Medulla oblongata (tissue), 1 donor: ENCODE data around the gene CD248.
"Not testable (repeated sequence)": the region's sequence is repeated elsewhere in the genome, so short reads cannot be mapped to it uniquely, and the experiment has no call there.

Source experiments
- DNase-seq: peaks from one replicate; pipeline ENCODE4 v3.0.0-alpha.2; 2015; ENCODE audit errors: extremely low spot score

The CD248 gene

DNA sequence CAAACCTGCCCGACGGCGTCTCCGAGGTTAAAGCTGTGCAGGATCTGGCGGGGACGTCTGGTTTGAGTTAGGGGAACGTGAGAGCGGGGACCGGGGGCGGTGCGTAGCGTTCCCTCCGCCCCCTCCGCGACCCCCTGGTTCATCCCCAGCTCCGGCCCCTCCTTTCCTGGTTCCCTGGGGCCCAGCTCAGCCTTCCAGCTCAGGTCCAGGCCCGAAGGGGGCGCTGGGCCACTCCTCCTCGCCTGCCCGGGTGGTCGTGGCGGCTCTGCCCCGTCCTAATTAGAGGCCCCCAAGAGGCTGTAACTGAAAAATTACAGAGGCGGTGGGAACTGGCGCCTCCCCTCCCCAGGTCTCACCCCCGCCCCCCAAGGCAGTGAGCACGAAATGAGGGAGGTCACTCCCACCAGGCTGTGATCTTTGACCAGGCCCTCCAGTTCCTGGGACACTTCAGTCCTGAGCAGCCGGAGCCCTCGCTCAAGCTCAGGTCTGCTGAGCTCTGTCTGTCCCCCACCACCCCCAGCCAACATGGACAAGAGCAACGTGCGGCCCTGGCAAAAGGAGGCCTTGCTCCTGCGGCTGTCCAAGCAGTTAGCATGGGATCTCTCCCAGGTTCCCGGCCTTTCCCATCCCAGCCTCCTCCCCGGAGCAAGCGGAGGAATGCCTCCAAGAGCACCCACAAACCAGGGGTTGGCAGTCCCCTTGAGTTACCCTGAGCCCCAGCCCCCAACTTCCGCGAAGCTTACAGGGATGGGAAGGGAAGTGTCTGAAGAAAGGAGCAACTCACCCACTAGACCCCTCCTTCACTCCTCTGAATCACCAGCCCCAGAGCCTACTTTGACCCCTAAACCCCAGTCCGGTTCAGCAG lies 3.3 kb downstream of the CD248 start:
- no peak for DNase-seq

DNA sequence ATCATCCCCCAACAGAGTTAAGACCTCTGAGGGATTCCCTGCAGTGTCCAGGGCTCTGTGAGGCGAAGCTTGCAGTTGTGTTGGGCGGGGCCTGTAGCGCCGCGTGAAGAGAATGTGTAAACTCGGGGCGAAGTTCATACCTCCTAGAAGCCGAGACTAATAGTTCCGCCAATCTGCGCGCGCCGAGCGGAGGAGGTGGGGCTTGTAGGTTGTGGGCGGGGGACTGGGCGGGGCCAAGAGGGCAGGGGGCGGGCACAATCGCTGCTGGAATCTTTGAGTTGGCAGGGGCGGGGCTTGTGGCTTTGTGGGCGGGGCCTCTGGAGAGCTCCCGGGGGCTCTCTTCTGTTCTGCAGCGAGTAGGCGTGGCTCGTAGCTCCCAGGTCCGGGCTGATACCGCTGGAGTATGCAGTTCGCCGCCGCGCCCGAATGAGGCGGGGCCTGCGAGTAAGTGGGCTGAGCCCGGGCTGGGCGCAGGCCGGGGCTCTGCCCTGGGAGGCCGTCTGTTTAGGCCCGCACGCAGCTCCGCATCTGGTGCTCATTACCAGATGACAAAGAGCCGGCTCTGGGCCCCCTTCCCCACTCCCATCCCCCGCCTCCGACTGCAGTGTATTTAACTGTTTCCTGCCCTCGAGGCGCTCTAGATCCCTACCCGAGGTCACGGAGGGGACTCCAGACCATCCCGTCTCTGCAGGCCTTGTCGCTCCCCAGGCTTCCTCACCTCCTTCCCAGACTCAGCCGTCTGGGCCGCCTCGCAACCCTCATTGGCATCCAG lies 4.1 kb downstream of the CD248 start:
- peak; percentile 95 for DNase-seq

DNA sequence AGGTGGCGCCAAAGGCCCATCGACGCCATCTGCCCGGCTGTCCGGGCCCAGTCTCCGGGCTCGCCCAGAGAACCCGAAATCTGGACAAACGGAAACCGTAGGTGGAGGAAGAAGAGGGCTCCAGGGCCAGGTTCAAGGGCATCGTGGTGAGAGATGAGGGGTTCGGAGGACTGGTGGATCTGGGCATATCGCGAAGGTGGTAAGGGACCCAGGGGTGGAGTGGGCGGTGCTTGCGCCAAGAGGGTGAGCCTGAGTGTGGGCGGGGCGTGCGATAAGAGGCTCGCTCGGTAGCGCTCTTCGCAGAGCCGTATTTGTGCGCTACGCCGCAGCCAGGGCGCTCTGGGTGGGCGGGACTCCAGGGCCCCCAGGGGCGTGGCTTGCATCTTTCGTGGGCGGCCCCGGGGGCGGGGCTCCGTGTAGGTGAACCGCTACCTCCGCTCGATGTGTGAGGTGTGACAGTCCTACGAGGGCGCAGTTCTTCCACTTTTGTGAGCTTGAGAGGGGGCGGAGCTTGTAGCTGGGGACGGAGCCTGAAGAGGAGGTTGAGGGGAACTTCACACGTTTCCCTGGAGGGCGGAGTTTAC lies 4.8 kb downstream of the CD248 start:
- peak; percentile 88 for DNase-seq

DNA sequence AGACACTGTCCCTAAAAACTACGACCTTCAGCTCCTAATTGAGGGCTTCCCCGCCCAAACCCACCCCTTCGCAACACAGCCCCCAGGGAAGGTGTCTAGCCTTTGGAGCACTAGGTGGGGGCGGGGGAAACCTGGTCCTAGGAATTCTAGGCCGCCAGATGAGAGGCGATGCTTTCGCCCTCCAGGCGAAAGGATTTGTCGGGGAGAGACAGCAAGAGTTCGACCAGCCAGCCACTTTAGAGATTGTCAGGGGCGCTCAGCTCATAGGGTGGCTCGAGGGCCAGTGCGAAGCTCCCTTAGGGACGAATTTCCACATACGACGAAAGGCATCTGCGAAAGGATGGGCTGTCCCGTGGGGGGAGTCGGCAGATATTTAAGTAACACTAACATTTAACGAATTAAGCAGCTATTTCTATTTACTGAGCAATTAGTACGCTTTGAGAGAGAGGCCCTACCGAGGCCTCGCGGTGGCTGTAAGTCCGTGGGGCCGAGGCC lies 5.3 kb downstream of the CD248 start:
- no peak for DNase-seq

DNA sequence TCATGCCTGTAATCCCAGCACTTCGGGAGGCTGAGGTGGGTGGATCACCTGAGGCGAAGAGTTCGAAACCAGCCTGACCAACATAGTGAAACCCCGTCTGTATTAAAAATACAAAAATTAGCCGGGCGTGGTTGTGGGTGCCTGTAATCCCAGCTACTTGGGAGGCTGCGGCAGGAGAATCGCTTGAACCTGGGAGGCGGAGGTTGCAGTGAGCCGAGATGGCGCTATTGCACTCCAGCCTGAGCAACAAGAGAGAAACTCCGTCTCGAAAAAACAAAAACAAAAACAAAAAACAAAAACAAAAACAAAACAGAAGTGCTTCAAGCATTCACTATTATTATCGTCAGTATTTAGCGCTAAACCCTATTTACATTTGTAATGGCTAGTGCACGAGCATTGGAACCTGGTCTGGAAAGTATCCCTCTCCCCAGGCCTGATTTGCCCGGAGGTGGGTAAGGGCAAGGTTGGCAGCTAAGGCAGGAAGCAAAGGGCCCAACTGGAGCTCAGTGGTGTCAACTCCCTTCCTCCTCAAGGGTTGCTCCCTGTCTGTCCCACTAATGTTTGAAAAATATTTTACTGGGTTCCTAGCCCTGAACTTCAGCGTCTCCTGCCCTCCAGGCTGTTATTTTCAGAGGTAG lies 5.9 kb downstream of the CD248 start:
- DNase-seq, result not testable (repeated sequence)

DNA sequence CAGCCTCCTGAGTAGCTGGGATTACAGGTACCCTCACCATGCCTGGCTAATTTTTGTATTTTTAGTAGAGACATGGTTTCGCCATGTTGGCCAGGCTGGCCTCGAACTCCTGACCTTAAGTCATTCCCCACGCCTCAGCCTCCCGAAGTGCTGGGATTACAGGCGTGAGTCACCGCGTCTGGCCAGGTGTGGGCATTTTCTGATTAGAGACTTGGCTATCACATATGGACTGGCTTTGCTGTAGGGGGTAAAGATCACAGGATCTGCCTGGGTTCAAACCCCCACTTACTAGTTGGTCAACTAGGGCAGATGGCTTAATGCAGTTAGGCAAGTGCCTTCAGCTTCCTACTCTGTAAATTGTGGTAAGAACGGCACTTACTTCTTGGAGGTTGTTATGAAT lies 6.5 kb downstream of the CD248 start:
- no peak for DNase-seq

- DNase-seq, result no peak
These were observed 7.4 kb downstream of the CD248 start for GRCh38 chr11:66309475-66309874.

GRCh38 chr11:66302656-66303055 lies 14.2 kb downstream of the CD248 start:
- DNase-seq, result no peak

DNA sequence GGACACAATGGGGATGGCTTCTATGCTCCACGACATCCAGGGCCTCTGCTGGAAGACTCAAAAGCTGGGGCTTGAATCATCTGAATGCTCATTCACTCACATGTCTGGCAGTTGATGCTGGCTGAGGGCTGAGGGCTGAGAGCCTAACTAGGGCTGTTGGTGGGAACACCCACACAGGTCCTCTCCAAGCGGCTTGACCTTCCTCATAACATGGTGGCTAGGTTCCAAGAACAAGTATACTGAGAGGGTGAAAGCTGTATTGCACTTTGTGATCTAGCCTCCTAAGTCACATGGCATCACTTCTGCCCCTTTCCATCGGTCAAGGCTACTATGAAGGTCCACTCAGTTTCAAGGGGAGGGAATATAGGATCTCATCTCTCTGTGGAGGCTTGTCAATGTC lies 17.7 kb downstream of the CD248 start:
- no peak for DNase-seq

GRCh38 chr11:66297610-66298009 lies 19.2 kb downstream of the CD248 start:
- no peak for DNase-seq

- DNase-seq, result no peak
These were observed 21.9 kb downstream of the CD248 start for GRCh38 chr11:66294626-66295620.

- DNase-seq, result no peak
These were observed 22.8 kb downstream of the CD248 start for GRCh38 chr11:66293777-66294625.

- no peak for DNase-seq
These were observed 23.5 kb downstream of the CD248 start for GRCh38 chr11:66293352-66293751.

- DNase-seq, result peak; percentile 25
These were observed 24.1 kb downstream of the CD248 start for GRCh38 chr11:66292543-66293332.

DNA sequence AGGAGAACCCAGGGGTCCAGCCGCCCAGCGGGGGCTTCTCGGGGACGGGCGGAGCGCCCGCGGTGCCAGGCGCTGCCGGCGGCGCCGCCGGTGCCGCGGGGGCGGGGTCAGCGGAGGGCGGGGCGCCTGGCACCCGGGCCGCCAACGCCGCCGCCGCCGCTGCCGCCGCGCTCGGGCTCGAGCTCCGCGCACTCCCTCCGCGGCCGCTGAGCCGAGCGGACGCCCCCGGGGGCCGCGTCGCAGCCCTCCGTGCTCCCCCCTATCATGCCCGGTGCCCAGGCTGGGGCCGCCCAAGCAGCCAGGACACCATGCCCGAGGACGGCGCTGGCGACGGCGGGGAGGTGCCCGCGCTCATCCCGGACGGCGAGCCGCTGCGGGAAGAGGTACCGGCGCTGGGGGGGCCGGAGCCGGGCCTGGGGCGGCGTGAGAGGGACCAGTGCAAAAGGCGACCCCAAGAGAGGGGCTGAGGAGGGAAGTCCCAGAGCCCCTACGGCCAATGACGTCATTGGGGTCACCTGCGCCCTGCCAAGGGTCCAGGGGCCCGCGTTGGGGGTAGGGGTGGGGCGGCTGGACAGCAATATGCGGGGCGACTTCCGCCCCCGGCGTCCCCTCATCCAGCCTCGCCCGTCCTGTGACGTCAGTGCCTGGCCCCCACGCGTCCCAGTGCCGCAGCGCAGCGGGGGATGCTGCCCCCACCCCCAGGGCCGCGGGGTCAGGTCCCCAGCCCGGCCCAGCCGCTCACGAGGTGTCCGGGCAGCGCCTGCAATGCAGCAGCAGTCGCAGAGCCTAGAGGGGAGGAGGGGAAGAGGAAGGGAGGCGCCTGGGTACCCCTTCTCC lies 24.9 kb downstream of the CD248 start, which contains the start of gene TMEM151A:
Gene TMEM151A, plus strand, starts transcription at position 189 of the 837 bp plus-strand sequence. Its CDS starts 120 bp downstream, at position 309.
- peak; percentile 43 for DNase-seq

DNA sequence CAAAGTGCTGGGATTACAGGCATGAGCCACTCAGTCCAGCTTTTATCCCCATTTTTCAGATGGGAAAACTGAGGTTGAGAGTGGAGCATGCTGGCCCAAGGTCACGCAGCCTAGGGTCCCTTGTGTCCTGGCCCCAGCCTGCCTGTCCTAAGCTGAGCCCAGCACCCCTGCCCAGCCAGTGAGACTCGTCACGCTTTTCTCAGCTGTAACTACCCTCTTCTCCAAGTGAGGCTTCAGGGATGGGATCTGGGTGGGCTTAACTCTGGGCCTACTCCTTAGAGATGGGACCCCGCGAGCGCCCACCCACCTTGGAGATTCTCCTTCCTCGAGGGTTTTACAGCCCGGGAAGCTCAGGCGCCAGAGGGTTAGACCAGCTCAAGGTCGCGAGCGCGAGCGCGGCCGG lies 25.5 kb downstream of the CD248 start:
- DNase-seq, result peak; percentile 14

DNA sequence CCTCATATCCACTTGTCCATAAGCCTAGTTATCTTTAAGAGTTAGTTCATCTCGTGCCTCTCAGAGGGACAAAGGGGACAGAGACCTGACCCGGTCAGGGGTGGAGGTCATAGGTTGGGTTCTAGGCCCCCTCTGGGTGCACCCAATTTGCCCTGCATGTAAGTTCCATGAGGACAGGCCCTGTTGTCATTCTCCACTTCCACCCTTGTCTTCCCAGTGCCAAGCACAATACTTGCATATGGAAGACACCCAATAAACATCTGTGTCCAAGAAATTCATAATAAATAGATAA lies 26.6 kb downstream of the CD248 start:
- no peak for DNase-seq
